H9 (cell line): ENCODE results near the gene ZNF81. TPM values are rescaled to one million over a fixed set of nuclear protein-coding genes. Genes with fewer than 3 reads are reported as not detected.

Experiments
- DNase-seq: peaks from one replicate; pipeline ENCODE4 v3.0.0-alpha.2; 2017
- H2AFZ ChIP-seq: one replicate; pipeline ENCODE4 v1.6.1; 2013; ENCODE audit warnings: mild to moderate bottlenecking, low read length, control low read depth, moderate library complexity
- H2AK5ac ChIP-seq: 2 replicates; pipeline ENCODE4 v1.6.1; 2013; ENCODE audit warnings: low read length, control low read depth, mixed read lengths; ENCODE audit not compliant: insufficient read length
- H2BK120ac ChIP-seq: one replicate; pipeline ENCODE4 v1.6.1; 2013; ENCODE audit warnings: low read depth, mild to moderate bottlenecking, low read length, control low read depth, inconsistent platforms; ENCODE audit not compliant: poor library complexity, severe bottlenecking
- H2BK12ac ChIP-seq: 2 replicates; pipeline ENCODE4 v1.6.1; 2013; ENCODE audit warnings: low read length, control low read depth, mixed read lengths, low read depth; ENCODE audit not compliant: insufficient read length
- H2BK15ac ChIP-seq: 2 replicates; pipeline ENCODE4 v1.6.1; 2013; ENCODE audit warnings: low read depth, low read length, control low read depth
- H2BK20ac ChIP-seq: one replicate; pipeline ENCODE4 v1.6.1; 2013; ENCODE audit warnings: low read depth, mild to moderate bottlenecking, low read length, control low read depth, inconsistent platforms; ENCODE audit not compliant: poor library complexity, severe bottlenecking
- H2BK5ac ChIP-seq: 2 replicates; pipeline ENCODE4 v1.6.1; 2013; ENCODE audit warnings: low read length, control low read depth, mixed read lengths; ENCODE audit not compliant: insufficient read length
- H3K14ac ChIP-seq: 2 replicates; pipeline ENCODE4 v1.6.1; 2013; ENCODE audit warnings: low read length, control low read depth; ENCODE audit not compliant: insufficient read depth
- H3K18ac ChIP-seq: 2 replicates; pipeline ENCODE4 v1.6.1; 2013; ENCODE audit warnings: low read depth, mild to moderate bottlenecking, mixed read lengths, low read length, control low read depth; ENCODE audit not compliant: insufficient read length
- H3K23ac ChIP-seq: 2 replicates; pipeline ENCODE4 v1.6.1; 2013; ENCODE audit warnings: low read length, control low read depth, mixed read lengths, low read depth; ENCODE audit not compliant: insufficient read length
- H3K23me2 ChIP-seq: 2 replicates; pipeline ENCODE4 v1.6.1; 2013; ENCODE audit warnings: low read depth, mild to moderate bottlenecking, mixed read lengths, low read length, control low read depth; ENCODE audit not compliant: insufficient read length, poor library complexity, severe bottlenecking
- H3K27ac ChIP-seq: 2 replicates; pipeline ENCODE4 v1.5.1; 2013; ENCODE audit warnings: low read length, control low read depth, mixed read lengths, low read depth; ENCODE audit not compliant: insufficient read length
- H3K27me3 ChIP-seq: 2 replicates; pipeline ENCODE4 v1.6.1; 2013; ENCODE audit warnings: low read length, control low read depth, inconsistent platforms; ENCODE audit not compliant: insufficient read depth
- H3K4ac ChIP-seq: 2 replicates; pipeline ENCODE4 v1.6.1; 2013; ENCODE audit warnings: low read depth, mild to moderate bottlenecking, control low read depth, inconsistent platforms, low read length, moderate library complexity
- H3K4me1 ChIP-seq: 2 replicates; pipeline ENCODE4 v1.6.1; 2013; ENCODE audit warnings: low read length, control low read depth, inconsistent platforms; ENCODE audit not compliant: insufficient read depth
- H3K4me2 ChIP-seq: 2 replicates; pipeline ENCODE4 v1.6.1; 2013; ENCODE audit warnings: low read length, control low read depth, mixed read lengths; ENCODE audit not compliant: insufficient read length, insufficient read depth
- H3K56ac ChIP-seq: 2 replicates; pipeline ENCODE4 v1.6.1; 2013; ENCODE audit warnings: low read depth, mild to moderate bottlenecking, mixed read lengths, low read length, control low read depth; ENCODE audit not compliant: insufficient read length
- H3K79me1 ChIP-seq: 2 replicates; pipeline ENCODE4 v1.6.1; 2013; ENCODE audit warnings: low read depth, mild to moderate bottlenecking, moderate library complexity, low read length, control low read depth, inconsistent platforms; ENCODE audit not compliant: insufficient read depth, poor library complexity, severe bottlenecking
- H3K79me2 ChIP-seq: 2 replicates; pipeline ENCODE4 v1.6.1; 2013; ENCODE audit warnings: low read length, control low read depth, inconsistent platforms; ENCODE audit not compliant: insufficient read depth
- H3K9ac ChIP-seq: 2 replicates; pipeline ENCODE4 v1.6.1; 2013; ENCODE audit warnings: low read length, control low read depth, mixed read lengths; ENCODE audit not compliant: insufficient read length; ENCODE audit errors: extremely low read depth
- H3K9me3 ChIP-seq: one replicate; pipeline ENCODE4 v1.6.1; 2013; ENCODE audit warnings: low read depth, low read length, inconsistent platforms; ENCODE audit not compliant: control insufficient read depth
- H3T11ph ChIP-seq: one replicate; pipeline ENCODE4 v1.6.1; 2013; ENCODE audit warnings: mild to moderate bottlenecking, low read length, control low read depth, inconsistent platforms
- H4K20me1 ChIP-seq: one replicate; pipeline ENCODE4 v1.6.1; 2013; ENCODE audit not compliant: control insufficient read depth, insufficient read length, insufficient read depth
- H4K5ac ChIP-seq: 2 replicates; pipeline ENCODE4 v1.6.1; 2013; ENCODE audit warnings: low read depth, mild to moderate bottlenecking, mixed read lengths, low read length, control low read depth; ENCODE audit not compliant: insufficient read length
- H4K8ac ChIP-seq: replicated peaks from 2 replicates; pipeline ENCODE4 v1.6.1; 2013; ENCODE audit warnings: low read length, control low read depth, mixed read lengths, low read depth; ENCODE audit not compliant: insufficient read length
- H4K91ac ChIP-seq: 2 replicates; pipeline ENCODE4 v1.6.1; 2013; ENCODE audit warnings: low read depth, mild to moderate bottlenecking, moderate library complexity, mixed read lengths, low read length, control low read depth; ENCODE audit not compliant: insufficient read length
- H3K27ac Mint-ChIP-seq, 3 experiments: 2 replicates in 2 of 3; 3 replicates in 1 of 3; pipeline ENCODE4 v1.8.0; 2020 to 2021; ENCODE audit warnings: mixed read lengths in 3 of 3, mild to moderate bottlenecking in 1 of 3, moderate library complexity in 1 of 3
- H3K27me3 Mint-ChIP-seq: 2 replicates; pipeline ENCODE4 v1.8.0; 2021; ENCODE audit warnings: low read depth, mild to moderate bottlenecking, moderate library complexity, mixed read lengths
- H3K36me3 Mint-ChIP-seq, 3 experiments: 2 replicates in 2 of 3; 3 replicates in 1 of 3; pipeline ENCODE4 v1.8.0; 2020 to 2021; ENCODE audit warnings: low read depth in 3 of 3, mixed read lengths in 3 of 3; ENCODE audit not compliant: insufficient read depth in 1 of 3
- H3K4me1 Mint-ChIP-seq, 2 experiments: 2 replicates each; pipeline ENCODE4 v1.8.0; 2020; ENCODE audit warnings: mixed read lengths in 2 of 2
- H3K4me3 Mint-ChIP-seq, 2 experiments: 2 replicates in 1 of 2; 3 replicates in 1 of 2; pipeline ENCODE4 v1.8.0; 2020 to 2021; ENCODE audit warnings: mild to moderate bottlenecking in 2 of 2, mixed read lengths in 2 of 2, moderate library complexity in 1 of 2
- H3K9me3 Mint-ChIP-seq, 2 experiments: 2 replicates in 1 of 2; 3 replicates in 1 of 2; pipeline ENCODE4 v1.8.0; 2020; ENCODE audit warnings: mild to moderate bottlenecking in 2 of 2, mixed read lengths in 2 of 2, moderate library complexity in 1 of 2
- WGBS: extraction: QIAGEN DNeasy Blood & Tissue Kit; methylation state at CpG from one replicate; pipeline ENCODE4 v1.1.7; 2013; ENCODE audit warnings: missing lambda C conversion rate, low lambda C conversion rate, mixed read lengths; ENCODE audit not compliant: insufficient read length; ENCODE audit errors: extremely low coverage; 5-methylcytosine and 5-hydroxymethylcytosine counted together
- total RNA-seq: library from RNA; stranded (reverse); gene quantifications from 2 replicates; pipeline ENCODE4 v1.2.1, GENCODE V29; 2021
- TF ChIP-seq, protein P1 (sequence below): fragments of 200-600 bp; sonication (generic); conservative IDR thresholded peaks from 3 replicates; pipeline ENCODE4 v1.8.0; 2021; ENCODE audit warnings: antibody characterized with exemption, mild to moderate bottlenecking

ZNF81 gene
- total RNA-seq, 1 experiment from 2014 or later = 11.0 TPM

DNA sequence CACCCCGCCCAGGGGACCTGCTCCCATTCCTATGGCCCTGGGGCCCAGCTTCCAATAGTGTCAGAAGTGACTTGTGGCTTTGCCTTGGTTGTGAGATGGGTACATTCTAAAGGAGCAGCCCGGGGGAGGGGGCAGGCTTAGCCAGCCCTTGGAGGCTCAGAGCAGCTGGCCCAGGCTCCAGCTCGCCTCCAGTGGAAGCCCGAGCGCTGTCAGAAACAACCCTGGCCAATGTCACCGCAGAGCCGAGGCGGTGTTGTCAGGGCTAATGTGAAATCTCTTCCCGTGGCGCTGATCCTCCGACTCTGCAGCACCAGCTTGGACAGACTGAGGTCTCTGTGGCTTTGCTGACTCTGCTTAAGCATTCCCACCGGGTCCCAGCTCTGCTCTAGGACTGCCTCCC is 29.2 kb upstream of the ZNF81 start:
- no peak overlapping the region for H4K91ac ChIP-seq
- H2AFZ ChIP-seq = no peak overlapping the region
- no peak overlapping the region for H2BK20ac ChIP-seq
- H3K79me2 ChIP-seq = no peaks in the 10 kb centered on the region
- Mint-ChIP-seq H3K9me3 (peaks cover 51 to 58% of the 10 kb centered on the region in 2 experiments), H3K4me3 (no peak overlapping the region), H3K27ac (peak overlapping the region in 1 of 3 experiments; percentile 27; a peak in 1 of 7 replicates), H3K27me3 (peaks cover 3% of the 10 kb centered on the region; the same call in 1 of the 2 replicates), H3K4me1 (peaks cover 15 to 22% of the 10 kb centered on the region in 2 experiments), H3K36me3 (peaks cover 2 to 15% (median 6%) of the 10 kb centered on the region in 3 experiments; a peak in 4 of 7 replicates)
- no peaks in the 10 kb centered on the region for H3K79me1 ChIP-seq
- H3K9ac ChIP-seq = no peak overlapping the region
- no peak overlapping the region for H4K5ac ChIP-seq
- H3K4me1 ChIP-seq = no peaks in the 10 kb centered on the region
- H3K14ac ChIP-seq = no peak overlapping the region
- H3T11ph ChIP-seq = no peak overlapping the region
- H3K4ac ChIP-seq = no peak overlapping the region
- H3K23me2 ChIP-seq = no peaks in the 10 kb centered on the region
- peak; percentile 57 for DNase-seq
- TF ChIP-seq, protein P1, sequence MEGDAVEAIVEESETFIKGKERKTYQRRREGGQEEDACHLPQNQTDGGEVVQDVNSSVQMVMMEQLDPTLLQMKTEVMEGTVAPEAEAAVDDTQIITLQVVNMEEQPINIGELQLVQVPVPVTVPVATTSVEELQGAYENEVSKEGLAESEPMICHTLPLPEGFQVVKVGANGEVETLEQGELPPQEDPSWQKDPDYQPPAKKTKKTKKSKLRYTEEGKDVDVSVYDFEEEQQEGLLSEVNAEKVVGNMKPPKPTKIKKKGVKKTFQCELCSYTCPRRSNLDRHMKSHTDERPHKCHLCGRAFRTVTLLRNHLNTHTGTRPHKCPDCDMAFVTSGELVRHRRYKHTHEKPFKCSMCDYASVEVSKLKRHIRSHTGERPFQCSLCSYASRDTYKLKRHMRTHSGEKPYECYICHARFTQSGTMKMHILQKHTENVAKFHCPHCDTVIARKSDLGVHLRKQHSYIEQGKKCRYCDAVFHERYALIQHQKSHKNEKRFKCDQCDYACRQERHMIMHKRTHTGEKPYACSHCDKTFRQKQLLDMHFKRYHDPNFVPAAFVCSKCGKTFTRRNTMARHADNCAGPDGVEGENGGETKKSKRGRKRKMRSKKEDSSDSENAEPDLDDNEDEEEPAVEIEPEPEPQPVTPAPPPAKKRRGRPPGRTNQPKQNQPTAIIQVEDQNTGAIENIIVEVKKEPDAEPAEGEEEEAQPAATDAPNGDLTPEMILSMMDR = no peak
- WGBS = no CpG with 5 or more reads among the region's 12 CpGs
- peaks cover 19% of the 10 kb centered on the region for H3K9me3 ChIP-seq
- no peak overlapping the region for H3K23ac ChIP-seq
- no peaks in the 10 kb centered on the region for H3K27me3 ChIP-seq
- H2BK5ac ChIP-seq = no peak overlapping the region
- H3K56ac ChIP-seq = no peak overlapping the region
- H2AK5ac ChIP-seq = no peak overlapping the region
- H4K20me1 ChIP-seq = no peaks in the 10 kb centered on the region
- H3K27ac ChIP-seq = no peak overlapping the region
- H2BK15ac ChIP-seq = no peak overlapping the region
- no peak overlapping the region for H3K4me2 ChIP-seq
- H2BK12ac ChIP-seq = no peak overlapping the region
- no peak overlapping the region for H4K8ac ChIP-seq
- H2BK120ac ChIP-seq = no peak overlapping the region
- H3K18ac ChIP-seq = no peak overlapping the region
